Kidney capillary endothelial cell (primary cell): ENCODE results near the gene URI1.
"Not testable (repeated sequence)": the region's sequence is repeated elsewhere in the genome, so short reads cannot be mapped to it uniquely, and the experiment has no call there.

Source experiments
- DNase-seq: peaks from one replicate; pipeline ENCODE4 v3.0.0-alpha.2; 2018; ENCODE audit warnings: low spot score

The URI1 gene, protein sequence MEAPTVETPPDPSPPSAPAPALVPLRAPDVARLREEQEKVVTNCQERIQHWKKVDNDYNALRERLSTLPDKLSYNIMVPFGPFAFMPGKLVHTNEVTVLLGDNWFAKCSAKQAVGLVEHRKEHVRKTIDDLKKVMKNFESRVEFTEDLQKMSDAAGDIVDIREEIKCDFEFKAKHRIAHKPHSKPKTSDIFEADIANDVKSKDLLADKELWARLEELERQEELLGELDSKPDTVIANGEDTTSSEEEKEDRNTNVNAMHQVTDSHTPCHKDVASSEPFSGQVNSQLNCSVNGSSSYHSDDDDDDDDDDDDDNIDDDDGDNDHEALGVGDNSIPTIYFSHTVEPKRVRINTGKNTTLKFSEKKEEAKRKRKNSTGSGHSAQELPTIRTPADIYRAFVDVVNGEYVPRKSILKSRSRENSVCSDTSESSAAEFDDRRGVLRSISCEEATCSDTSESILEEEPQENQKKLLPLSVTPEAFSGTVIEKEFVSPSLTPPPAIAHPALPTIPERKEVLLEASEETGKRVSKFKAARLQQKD

DNA sequence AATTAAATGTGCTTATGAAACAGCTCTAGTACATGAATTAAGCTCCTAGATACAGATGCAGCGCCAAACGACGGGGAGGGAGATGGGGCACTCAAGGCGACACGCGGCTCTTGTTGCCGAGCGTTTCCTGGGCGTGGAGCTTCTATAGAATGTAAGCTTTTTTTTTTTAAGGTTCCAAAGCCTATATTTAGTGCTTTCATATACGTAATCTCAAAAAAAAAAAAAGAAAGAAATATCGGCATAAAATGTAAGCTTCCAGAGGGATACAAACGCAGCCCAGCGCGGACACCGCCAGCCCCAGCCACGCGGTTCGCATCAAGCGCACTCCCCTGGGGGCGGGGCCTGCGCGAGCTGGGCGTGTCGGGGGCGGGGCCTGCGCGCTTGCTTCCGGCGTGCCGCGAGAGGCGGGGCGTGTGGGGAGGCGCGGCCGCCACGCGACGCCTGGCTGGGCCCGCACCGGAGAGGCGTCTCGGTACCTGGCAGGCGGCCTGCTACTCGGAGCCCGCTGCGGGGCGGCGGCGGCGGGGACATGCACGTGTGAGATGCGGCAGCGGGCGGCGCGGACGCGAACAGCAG lies at the start of gene URI1:
URI1 (plus strand) TSS at position 412 of the 576 bp plus-strand sequence. CDS start 309 bp downstream, outside the sequence.
- peak; percentile 76 for DNase-seq

GRCh38 chr19:29893606-29894284 lies 48.3 kb upstream of the URI1 start:
- DNase-seq, result no peak

- DNase-seq, result no peak
These were observed 45.2 kb upstream of the URI1 start for GRCh38 chr19:29896802-29897201.

DNA sequence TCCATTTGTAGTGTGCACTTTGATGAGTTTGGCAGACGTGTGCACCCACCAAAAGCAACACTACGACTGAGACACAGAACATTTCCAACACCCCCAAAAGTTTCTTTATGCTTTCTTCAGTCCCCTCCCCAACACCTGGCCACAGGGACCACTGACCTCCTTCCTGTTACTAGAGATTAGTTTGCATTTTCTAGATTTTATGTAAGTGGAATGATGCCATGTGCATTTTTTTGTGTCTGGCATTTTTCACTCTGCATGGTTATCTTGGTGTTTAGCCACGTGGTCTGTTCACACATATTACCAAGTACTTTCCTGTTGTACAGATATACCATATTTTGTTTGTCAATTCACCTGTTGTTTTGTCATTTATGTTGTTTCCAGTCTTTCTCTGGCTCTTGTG lies 44.6 kb upstream of the URI1 start:
- DNase-seq, result no peak

- DNase-seq, result no peak
These were observed 38.0 kb upstream of the URI1 start for GRCh38 chr19:29904017-29904416.

DNA sequence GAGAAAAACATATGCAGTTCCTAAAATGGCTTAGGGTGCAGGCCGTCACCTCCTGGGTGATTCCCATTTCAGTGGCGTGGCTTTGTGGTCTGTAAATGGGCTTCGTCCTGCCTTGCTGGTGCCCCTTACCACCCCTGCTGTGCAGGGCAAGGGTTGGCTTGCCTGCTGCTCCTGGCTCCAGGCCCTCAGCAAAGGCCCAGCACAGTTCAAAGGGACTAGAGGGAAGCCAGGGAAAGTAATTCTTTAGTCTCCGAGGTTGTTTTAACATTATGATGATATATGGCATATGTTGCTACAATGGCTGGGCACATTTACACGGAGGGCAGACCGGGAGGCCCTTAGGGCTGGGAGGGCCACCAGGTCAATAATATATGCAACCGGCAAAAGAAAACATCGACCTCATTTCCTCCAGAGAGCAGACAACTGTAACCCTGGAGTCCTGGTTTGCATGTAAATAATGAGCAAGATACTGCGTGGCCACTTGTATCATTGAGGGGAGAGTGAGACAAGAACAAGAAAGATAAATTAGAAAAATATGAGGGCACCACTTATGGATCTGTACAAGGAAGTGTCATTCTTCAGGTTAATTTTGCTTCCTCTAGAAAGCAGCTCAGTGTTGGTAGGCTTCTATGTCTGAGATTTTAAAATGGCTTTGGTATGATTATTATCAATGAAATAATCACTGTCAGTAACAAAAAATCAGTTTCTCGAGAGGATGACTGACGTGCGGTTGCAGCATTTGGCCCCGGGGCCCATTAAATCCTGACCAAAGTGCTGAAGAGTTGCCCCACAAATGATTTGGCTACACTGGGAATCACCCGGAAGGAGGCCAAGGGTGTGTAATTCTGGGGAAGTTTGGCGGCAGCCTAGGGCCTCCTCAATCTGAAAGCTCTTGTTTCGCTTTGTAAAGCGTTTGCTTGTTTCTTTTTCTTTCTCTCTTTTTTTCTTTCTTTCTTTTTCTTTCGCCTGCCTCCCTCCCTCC lies 32.8 kb upstream of the URI1 start:
- DNase-seq, result no peak

DNA sequence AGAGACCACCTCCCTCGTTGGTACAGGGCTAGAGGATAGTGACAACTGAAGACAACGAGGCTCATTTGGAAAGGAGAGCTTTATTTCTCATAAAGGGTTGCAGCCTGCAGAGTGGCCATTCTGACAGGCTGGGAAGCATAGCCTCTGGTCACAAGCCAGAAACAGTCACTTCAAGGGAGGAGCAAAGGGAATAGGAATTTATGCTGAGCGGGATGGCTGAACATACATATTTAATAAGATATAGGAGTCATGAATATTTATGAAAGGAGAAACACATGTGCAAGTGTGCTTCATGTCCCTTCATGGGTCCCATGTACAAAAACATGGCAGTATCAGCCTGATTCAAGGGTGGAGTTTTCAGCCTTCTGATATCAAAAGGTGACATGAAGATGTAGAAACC lies 27.1 kb upstream of the URI1 start:
- DNase-seq, result no peak

- not testable (repeated sequence) for DNase-seq
These were observed 26.2 kb upstream of the URI1 start for GRCh38 chr19:29915832-29916231.

- no peak for DNase-seq
These were observed 24.1 kb upstream of the URI1 start for GRCh38 chr19:29917911-29918310.

DNA sequence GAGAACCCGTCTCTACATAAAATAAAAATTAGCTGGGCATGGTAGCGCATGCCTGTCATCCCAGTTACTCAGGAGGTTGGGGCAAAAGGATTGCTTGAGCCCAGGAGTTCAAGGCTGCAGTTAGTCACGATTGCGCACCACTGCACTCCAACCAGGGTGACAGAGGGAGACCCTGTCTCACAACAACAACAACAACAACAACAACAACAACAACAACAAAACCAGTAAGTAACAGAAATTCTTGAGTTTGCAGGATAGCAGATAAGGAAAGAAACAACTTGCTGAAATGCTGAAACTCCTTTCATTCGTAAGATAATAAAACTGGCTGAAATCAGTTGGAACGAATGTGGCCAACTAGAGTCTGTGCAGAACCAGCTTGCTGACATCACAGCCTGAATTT lies 23.1 kb upstream of the URI1 start:
- no peak for DNase-seq

GRCh38 chr19:29922972-29923371 lies 19.1 kb upstream of the URI1 start:
- no peak for DNase-seq

DNA sequence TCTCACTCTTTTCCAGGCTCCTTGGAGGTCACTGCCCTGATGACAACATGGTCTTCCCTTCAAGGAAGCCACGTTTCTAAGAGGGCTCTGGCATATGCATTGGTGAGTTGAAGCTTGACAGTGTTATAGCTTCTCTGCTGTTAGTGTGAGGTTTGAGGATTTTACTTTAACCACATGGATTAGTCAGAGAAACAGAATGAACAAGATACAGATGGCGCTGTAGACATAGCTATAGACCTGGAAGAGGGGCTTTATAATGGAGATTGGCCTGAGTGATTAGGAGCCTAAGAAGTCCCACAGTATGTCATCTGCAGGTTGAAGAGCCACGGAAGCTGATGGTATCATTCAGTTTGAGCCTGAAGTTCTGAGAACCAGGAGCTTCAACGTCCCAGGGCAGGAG lies 18.4 kb upstream of the URI1 start:
- no peak for DNase-seq

GRCh38 chr19:29926031-29926430 lies 16.0 kb upstream of the URI1 start:
- DNase-seq, result no peak

DNA sequence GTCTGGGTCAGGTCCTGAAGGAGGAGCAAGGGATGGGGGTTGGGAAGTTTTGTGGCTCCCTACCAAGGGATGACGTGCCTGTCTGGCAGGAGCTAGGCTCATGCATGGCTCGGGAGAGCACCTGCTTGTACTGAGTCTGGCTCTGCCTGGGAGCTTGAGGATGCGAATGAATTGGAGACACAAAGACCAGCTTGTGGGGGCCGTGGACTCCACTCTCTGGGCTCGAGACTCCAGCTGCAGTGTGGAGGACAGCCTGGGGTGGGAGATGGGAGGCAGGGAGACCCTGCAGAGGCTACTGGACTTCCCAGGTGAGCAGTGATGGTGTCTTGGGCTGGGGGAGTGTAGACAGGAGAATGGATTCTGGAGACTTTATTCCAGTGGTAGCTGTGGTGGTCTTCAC lies 15.2 kb upstream of the URI1 start:
- no peak for DNase-seq

DNA sequence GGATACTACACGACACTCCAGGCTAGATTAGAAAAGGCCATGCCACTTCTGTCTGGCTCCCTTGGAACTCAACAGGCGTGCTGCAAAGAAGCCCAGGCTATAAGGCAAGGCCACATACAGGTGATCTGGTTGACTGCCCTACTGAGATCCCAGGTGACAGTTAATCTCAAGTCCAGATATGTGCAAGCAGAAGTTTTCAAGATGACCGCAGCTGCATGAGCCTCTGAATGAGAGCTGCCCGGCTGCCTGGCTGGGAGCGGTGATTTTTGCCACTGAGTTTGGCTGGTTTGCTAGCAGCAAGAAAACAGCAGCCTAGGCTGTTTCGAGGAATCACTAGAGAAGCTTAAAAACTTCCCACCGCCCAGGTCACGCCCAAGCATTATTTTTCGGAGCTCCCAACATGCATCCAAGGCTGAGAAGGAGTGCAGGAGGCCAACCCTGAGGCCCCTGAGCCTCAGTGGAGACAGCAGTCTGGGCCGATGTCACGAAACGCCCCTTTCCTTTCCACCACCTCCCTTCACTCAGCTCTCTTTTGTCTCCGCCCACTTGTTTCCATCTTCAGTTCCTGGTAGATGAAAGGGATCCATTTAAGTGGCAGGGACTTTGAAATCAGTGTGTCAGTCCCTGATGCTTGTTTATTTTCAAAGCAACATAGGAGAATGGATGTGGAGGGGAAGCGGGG lies 14.0 kb upstream of the URI1 start:
- DNase-seq, result no peak

DNA sequence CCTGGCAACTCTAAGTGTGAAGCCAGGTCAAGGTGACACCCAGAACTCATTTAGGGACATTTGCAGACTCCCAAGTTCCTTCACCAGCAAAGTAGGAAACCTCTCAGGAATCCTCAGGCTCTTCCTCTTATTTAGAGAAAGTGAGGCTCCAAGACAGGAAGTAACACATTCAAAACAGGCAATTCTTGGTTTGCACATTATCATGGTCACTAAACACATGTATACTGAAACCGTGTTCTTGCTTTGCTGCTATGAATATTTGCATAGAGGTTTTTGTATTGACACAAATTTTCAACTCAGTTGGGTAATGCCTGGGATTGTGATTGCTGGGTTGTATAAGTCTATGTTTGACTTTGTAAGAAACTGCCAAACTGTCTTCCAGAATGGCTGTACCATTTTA lies 13.2 kb upstream of the URI1 start:
- DNase-seq, result no peak

GRCh38 chr19:29934257-29934656 lies 7.8 kb upstream of the URI1 start:
- no peak for DNase-seq

GRCh38 chr19:29934781-29935180 lies 7.3 kb upstream of the URI1 start:
- DNase-seq, result no peak

- DNase-seq, result no peak
These were observed 5.6 kb upstream of the URI1 start for GRCh38 chr19:29936409-29936808.

DNA sequence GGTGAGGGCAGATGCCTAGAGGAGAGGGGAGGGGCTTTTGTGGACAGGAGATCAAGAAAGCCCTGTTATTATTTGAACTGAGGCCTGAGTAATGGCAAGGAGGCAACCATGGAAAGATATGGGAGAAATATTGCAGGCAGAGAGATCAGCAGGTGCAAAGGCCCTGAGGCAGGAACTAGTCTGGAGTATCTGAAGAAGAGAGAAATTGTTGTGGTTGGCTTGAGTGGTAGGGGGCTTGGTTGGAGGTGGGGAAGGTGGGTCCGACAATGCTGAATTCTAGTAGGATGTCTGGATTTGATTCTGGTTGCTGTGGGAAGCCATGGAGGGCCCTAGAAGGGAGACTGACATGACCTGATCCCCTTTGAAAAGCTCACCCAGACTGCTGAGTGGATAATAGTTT lies 2.4 kb upstream of the URI1 start:
- DNase-seq, result no peak

- no peak for DNase-seq
These were observed 961 bp upstream of the URI1 start for GRCh38 chr19:29940971-29941585.
